ENCODE data around the gene FHIT.

FHIT gene

GRCh38 chr3:60603860-60604259, 647.4 kb downstream of the FHIT start:
- DNase-seq = no peak

GRCh38 chr3:60600848-60601247, 650.4 kb downstream of the FHIT start:
- DNase-seq = no peak

- DNase-seq = no peak
Observed at GRCh38 chr3:60599586-60599985, 651.7 kb downstream of the FHIT start.

- DNase-seq = no peak
Observed at GRCh38 chr3:60598671-60599070, 652.6 kb downstream of the FHIT start.

- DNase-seq = no peak
Observed at GRCh38 chr3:60594025-60594424, 657.2 kb downstream of the FHIT start.

GRCh38 chr3:60591267-60591666, 660.0 kb downstream of the FHIT start:
- DNase-seq = no peak

- no peak for DNase-seq
Observed at GRCh38 chr3:60588806-60589205, 662.4 kb downstream of the FHIT start.

- no peak for DNase-seq
Observed at GRCh38 chr3:60585918-60586317, 665.3 kb downstream of the FHIT start.

- no peak for DNase-seq
Observed at GRCh38 chr3:60584250-60584649, 667.0 kb downstream of the FHIT start.

GRCh38 chr3:60582288-60582687, 669.0 kb downstream of the FHIT start:
- DNase-seq = no peak

GRCh38 chr3:60580809-60581208, 670.4 kb downstream of the FHIT start:
- no peak for DNase-seq

- DNase-seq = no peak
Observed at GRCh38 chr3:60579734-60580133, 671.5 kb downstream of the FHIT start.

- no peak for DNase-seq
Observed at GRCh38 chr3:60578936-60579335, 672.3 kb downstream of the FHIT start.

GRCh38 chr3:60577601-60578000, 673.7 kb downstream of the FHIT start:
- no peak for DNase-seq

- no peak for DNase-seq
Observed at GRCh38 chr3:60575718-60576272, 675.5 kb downstream of the FHIT start.

GRCh38 chr3:60574046-60574769, 677.0 kb downstream of the FHIT start:
- no peak for DNase-seq

- no peak for DNase-seq
Observed at GRCh38 chr3:60573494-60573893, 677.8 kb downstream of the FHIT start.

GRCh38 chr3:60571511-60571910, 679.7 kb downstream of the FHIT start:
- no peak for DNase-seq

- DNase-seq = no peak
Observed at GRCh38 chr3:60557122-60557521, 694.1 kb downstream of the FHIT start.

- no peak for DNase-seq
Observed at GRCh38 chr3:60555686-60556354, 695.4 kb downstream of the FHIT start.

GRCh38 chr3:60553144-60553543, 698.1 kb downstream of the FHIT start:
- DNase-seq = no peak

- DNase-seq = no peak
Observed at GRCh38 chr3:60552581-60552980, 698.7 kb downstream of the FHIT start.

GRCh38 chr3:60551455-60552209, 699.6 kb downstream of the FHIT start:
- no peak for DNase-seq

- no peak for DNase-seq
Observed at GRCh38 chr3:60549863-60550262, 701.4 kb downstream of the FHIT start.
